Right ventricle myocardium inferior (tissue), 1 donor: ENCODE results near the gene PCGF3. TPM values are rescaled to one million over a fixed set of nuclear protein-coding genes. Genes with fewer than 3 reads are reported as not detected.
"Not testable (repeated sequence)": the region's sequence is repeated elsewhere in the genome, so short reads cannot be mapped to it uniquely, and the experiment has no call there.

Experiments
- ATAC-seq: fragments of 200-7000 bp; cut with Tn5 transposase; one replicate; pipeline ENCODE4 v1.9.1; 2020; ENCODE audit warnings: mild to moderate bottlenecking, moderate library complexity
- DNase-seq: peaks from one replicate; pipeline ENCODE4 v3.0.0; 2021; ENCODE audit errors: missing footprints
- intact Hi-C: fragments of 100-400 bp; cut with DNase I; formaldehyde crosslinking; loops from one replicate; pipeline ENCODE4 v1.11.0; 2022
- total RNA-seq: library from RNA; stranded (reverse); fragmentation: NEBNext Ultra II Directional; extraction: Animal tissue kit (Norgen Biotek cat#: 25700); gene quantifications from one replicate; pipeline ENCODE4 v1.2.1, GENCODE V29; 2021
- donor health status: DM: no; HTN: yes; CAD: no; lungs with severe emphysema.

Gene PCGF3
- total RNA-seq, 1 donor from 2014 or later: 21.7 TPM

- intact Hi-C loops: no loop called here
- ATAC-seq (no peak), DNase-seq (no peak)
Measured at GRCh38 chr4:768076-768475, 62.4 kb downstream of the PCGF3 start.

- no peak for ATAC-seq
- DNase-seq: peak; percentile 57
- intact Hi-C loops: no loop called here
Measured at GRCh38 chr4:768995-769394, 63.4 kb downstream of the PCGF3 start.

GRCh38 chr4:769511-769910 is 63.9 kb downstream of the PCGF3 start:
- intact Hi-C loops: no loop called here
- peak; percentile 20 for DNase-seq
- no peak for ATAC-seq

- ATAC-seq: no peak
- intact Hi-C loops: no loop called here
- DNase-seq: peak; percentile 55
Measured at GRCh38 chr4:770022-770421, 64.4 kb downstream of the PCGF3 start.

GRCh38 chr4:771464-771863 is 65.8 kb downstream of the PCGF3 start:
- DNase-seq: peak; percentile 46
- intact Hi-C loops: no loop called here
- ATAC-seq: no peak

- intact Hi-C loops: no loop called here
- DNase-seq: peak; percentile 25
- ATAC-seq: peak; percentile 50
Measured at GRCh38 chr4:772118-772517, 66.5 kb downstream of the PCGF3 start.

GRCh38 chr4:772776-773175 is 67.1 kb downstream of the PCGF3 start:
- intact Hi-C loops: no loop called here
- no peak for DNase-seq
- ATAC-seq: peak; percentile 13

- intact Hi-C loops: no loop called here
- peak; percentile 59 for ATAC-seq
- peak; percentile 54 for DNase-seq
Measured at GRCh38 chr4:773214-773613, 67.6 kb downstream of the PCGF3 start.

- intact Hi-C loops, ATAC-seq: not testable (repeated sequence)
- DNase-seq: peak; percentile 17
Measured at GRCh38 chr4:774419-775092, 68.9 kb downstream of the PCGF3 start.

GRCh38 chr4:775485-775884 is 69.9 kb downstream of the PCGF3 start:
- DNase-seq: peak; percentile 14
- intact Hi-C loops, ATAC-seq: not testable (repeated sequence)

GRCh38 chr4:776743-777441 is 71.3 kb downstream of the PCGF3 start:
- no peak for ATAC-seq
- peak; percentile 27 for DNase-seq
- intact Hi-C loops: no loop called here

GRCh38 chr4:777520-778262 is 72.1 kb downstream of the PCGF3 start:
- no peak for ATAC-seq
- DNase-seq: no peak
- intact Hi-C loops: no loop called here

- DNase-seq (no peak), ATAC-seq (no peak)
- intact Hi-C loops: no loop called here
Measured at GRCh38 chr4:779555-779954, 73.9 kb downstream of the PCGF3 start.

- intact Hi-C loops, ATAC-seq: not testable (repeated sequence)
- DNase-seq: peak; percentile 45
Measured at GRCh38 chr4:780255-780654, 74.6 kb downstream of the PCGF3 start.

GRCh38 chr4:780716-781492 is 75.3 kb downstream of the PCGF3 start:
- ATAC-seq (no peak), DNase-seq (peak; percentile 67)
- intact Hi-C loops: no loop called here

GRCh38 chr4:781493-782216 is 76.0 kb downstream of the PCGF3 start:
- DNase-seq: peak; percentile 99
- ATAC-seq: peak; percentile 98
- intact Hi-C loops: no loop called here

GRCh38 chr4:784401-785331 is 79.0 kb downstream of the PCGF3 start:
- intact Hi-C loops: no loop called here
- DNase-seq: peak; percentile 57

More at GRCh38 chr4:784401-785331, 79.0 kb downstream of the PCGF3 start:
- no peak for ATAC-seq
